SK-N-SH treated with all-trans-retinoic acid at 6 μM for 48 hours (cell line): ENCODE data around the gene ISY1.
"Not testable (repeated sequence)": the region's sequence is repeated elsewhere in the genome, so short reads cannot be mapped to it uniquely, and the experiment has no call there.

Experiments
- ATAC-seq: fragments of 200-7000 bp; cut with Tn5 transposase; 3 replicates; pipeline ENCODE4 v1.9.1; 2020; ENCODE audit warnings: mild to moderate bottlenecking, moderate library complexity
- ARNTL ChIP-seq: fragments of 450-650 bp; formaldehyde crosslinking; IDR thresholded peaks from 2 replicates; pipeline ENCODE4 v1.5.0; 2020; ENCODE audit warnings: low read depth, mild to moderate bottlenecking, moderate library complexity, borderline replicate concordance
- BACH2 ChIP-seq: fragments of 250-450 bp; sonication (Bioruptor Pico); IDR thresholded peaks from 2 replicates; pipeline ENCODE4 v1.9.0; 2021; ENCODE audit warnings: mild to moderate bottlenecking, borderline replicate concordance
- CREB5 ChIP-seq: fragments of 250-450 bp; sonication (Bioruptor Pico); IDR thresholded peaks from 2 replicates; pipeline ENCODE4 v1.5.1; 2020; ENCODE audit warnings: low read depth, mild to moderate bottlenecking, moderate library complexity
- CSDC2 ChIP-seq: fragments of 250-450 bp; sonication (Bioruptor Pico); IDR thresholded peaks from 2 replicates; pipeline ENCODE4 v1.5.0; 2020; ENCODE audit warnings: mild to moderate bottlenecking, moderate library complexity
- CSRNP3 ChIP-seq: fragments of 250-450 bp; sonication (Bioruptor Pico); IDR thresholded peaks from 2 replicates; pipeline ENCODE4 v1.5.1; 2021; ENCODE audit warnings: mild to moderate bottlenecking, moderate library complexity
- GLIS3 ChIP-seq: fragments of 250-450 bp; sonication (Bioruptor Pico); IDR thresholded peaks from 2 replicates; pipeline ENCODE4 v1.5.0; 2020; ENCODE audit warnings: mild to moderate bottlenecking, moderate library complexity
- ISL1 ChIP-seq: fragments of 250-450 bp; sonication (Bioruptor Pico); IDR thresholded peaks from 2 replicates; pipeline ENCODE4 v2.1.2; 2022; ENCODE audit warnings: mild to moderate bottlenecking, moderate library complexity
- OSR1 ChIP-seq: fragments of 250-450 bp; sonication (Bioruptor Pico); IDR thresholded peaks from 2 replicates; pipeline ENCODE4 v1.8.0; 2022; ENCODE audit warnings: moderate library complexity, mild to moderate bottlenecking, inconsistent platforms
- POU6F1 ChIP-seq: fragments of 250-450 bp; sonication (Bioruptor Pico); IDR thresholded peaks from 2 replicates; pipeline ENCODE4 v1.8.0; 2021; ENCODE audit warnings: low read depth, mild to moderate bottlenecking, moderate library complexity, borderline replicate concordance
- PPARA ChIP-seq: fragments of 250-450 bp; sonication (Bioruptor Pico); IDR thresholded peaks from 2 replicates; pipeline ENCODE4 v1.5.0; 2020; ENCODE audit warnings: mild to moderate bottlenecking, borderline replicate concordance
- RARB ChIP-seq: fragments of 250-450 bp; sonication (Bioruptor Pico); IDR thresholded peaks from 2 replicates; pipeline ENCODE4 v1.8.0; 2021; ENCODE audit warnings: mild to moderate bottlenecking, moderate library complexity
- TOX ChIP-seq: fragments of 250-450 bp; sonication (Bioruptor Pico); IDR thresholded peaks from 2 replicates; pipeline ENCODE4 v1.8.0; 2021; ENCODE audit warnings: mild to moderate bottlenecking, moderate library complexity, borderline replicate concordance
- TSHZ2 ChIP-seq: fragments of 250-450 bp; sonication (Bioruptor Pico); IDR thresholded peaks from 2 replicates; pipeline ENCODE4 v1.5.0; 2020; ENCODE audit warnings: mild to moderate bottlenecking, moderate library complexity
- ZC3H10 ChIP-seq: fragments of 250-450 bp; sonication (Bioruptor Pico); IDR thresholded peaks from 2 replicates; pipeline ENCODE4 v1.5.1; 2021; ENCODE audit warnings: mild to moderate bottlenecking, moderate library complexity
- ZFP3 ChIP-seq: fragments of 250-450 bp; sonication (Bioruptor Pico); IDR thresholded peaks from 2 replicates; pipeline ENCODE4 v1.5.0; 2020; ENCODE audit warnings: mild to moderate bottlenecking, moderate library complexity
- ZFP30 ChIP-seq: fragments of 450-650 bp; formaldehyde crosslinking; IDR thresholded peaks from 2 replicates; pipeline ENCODE4 v1.5.0; 2022; ENCODE audit warnings: mild to moderate bottlenecking, moderate library complexity
- ZNF565 ChIP-seq: fragments of 450-650 bp; formaldehyde crosslinking; conservative IDR thresholded peaks from 2 replicates; pipeline ENCODE4 v1.5.0; 2020; ENCODE audit warnings: low read depth, mild to moderate bottlenecking, moderate library complexity
- ZNF70 ChIP-seq: fragments of 450-650 bp; formaldehyde crosslinking; IDR thresholded peaks from 2 replicates; pipeline ENCODE4 v1.5.0; 2020; ENCODE audit warnings: mild to moderate bottlenecking, moderate library complexity
- ZNF8 ChIP-seq: fragments of 450-650 bp; formaldehyde crosslinking; IDR thresholded peaks from 2 replicates; pipeline ENCODE4 v1.5.0; 2020; ENCODE audit warnings: mild to moderate bottlenecking, moderate library complexity

Gene ISY1

GRCh38 chr3:129162729-129163579 is 2.1 kb upstream of the ISY1 start:
- no peak for ATAC-seq

GRCh38 chr3:129161860-129162271 is 1.0 kb upstream of the ISY1 start:
- ATAC-seq, result peak; percentile 29
- TF ChIP-seq ISL1 (CRISPR knock-in tag), result no peak
- TF ChIP-seq ZC3H10 (CRISPR knock-in tag), result no peak
- no peak for TF ChIP-seq ZFP3 (CRISPR knock-in tag)
- TF ChIP-seq CREB5, result no peak
- no peak for TF ChIP-seq ZFP30
- no peak for TF ChIP-seq ZNF70 (CRISPR knock-in tag)
- TF ChIP-seq ZNF565 (CRISPR knock-in tag), result no peak
- no peak for TF ChIP-seq BACH2 (CRISPR knock-in tag)
- no peak for TF ChIP-seq PPARA (CRISPR knock-in tag)
- TF ChIP-seq POU6F1 (CRISPR knock-in tag), result no peak
- TF ChIP-seq RARB (CRISPR knock-in tag), result no peak
- TF ChIP-seq TSHZ2 (CRISPR knock-in tag), result no peak
- no peak for TF ChIP-seq TOX (CRISPR knock-in tag)
- TF ChIP-seq OSR1 (CRISPR knock-in tag), result no peak
- no peak for TF ChIP-seq GLIS3 (CRISPR knock-in tag)
- no peak for TF ChIP-seq CSRNP3 (CRISPR knock-in tag)
- TF ChIP-seq ARNTL (CRISPR knock-in tag), result no peak

More at GRCh38 chr3:129162729-129163579, 2.1 kb upstream of the ISY1 start:
- TF ChIP-seq CSDC2 (CRISPR knock-in tag) (no peak), GLIS3 (CRISPR knock-in tag) (no peak)
- TF ChIP-seq, all 23 proteins: peak for 0

GRCh38 chr3:129144786-129145185 is 16.1 kb downstream of the ISY1 start:
- no peak for ATAC-seq
- TF ChIP-seq POU6F1 (CRISPR knock-in tag), result no peak
- TF ChIP-seq CREB5, result no peak
- TF ChIP-seq ZNF8 (CRISPR knock-in tag), result no peak
- no peak for TF ChIP-seq ZNF70 (CRISPR knock-in tag)
- no peak for TF ChIP-seq ISL1 (CRISPR knock-in tag)

- not testable (repeated sequence) for ATAC-seq
Observed at GRCh38 chr3:129141011-129141410, 19.9 kb downstream of the ISY1 start.
